ENCODE measurements around the gene BCO2. TPM values are rescaled to one million over a fixed set of nuclear protein-coding genes. Genes with fewer than 3 reads are reported as not detected.

The BCO2 gene
- total and polyA plus RNA-seq, 4 donors: 0.70 to 190 (median 78.8) TPM

DNA sequence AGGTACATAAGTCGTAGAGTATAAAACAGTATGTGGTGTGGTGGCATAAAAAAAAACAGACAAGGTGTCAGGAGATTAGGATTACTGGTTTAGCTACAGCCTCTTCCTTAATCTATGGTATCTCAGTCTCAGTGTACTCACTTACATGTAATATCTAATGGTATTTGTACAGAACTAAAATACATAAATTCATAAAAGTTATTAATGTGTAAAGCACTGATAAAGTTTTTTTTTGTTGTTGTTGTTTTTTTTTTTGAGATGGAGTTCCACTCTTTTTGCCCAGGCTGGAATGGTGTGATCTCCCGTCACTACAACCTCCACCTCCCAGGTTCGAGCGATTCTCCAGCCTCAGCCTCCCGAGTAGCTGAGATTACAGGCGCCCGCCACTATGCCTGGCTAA is 53.8 kb downstream of the BCO2 start (continued):
- no peak for TF ChIP-seq NR2F2 (IDR thresholded peaks at IDR 0.05)

DNA sequence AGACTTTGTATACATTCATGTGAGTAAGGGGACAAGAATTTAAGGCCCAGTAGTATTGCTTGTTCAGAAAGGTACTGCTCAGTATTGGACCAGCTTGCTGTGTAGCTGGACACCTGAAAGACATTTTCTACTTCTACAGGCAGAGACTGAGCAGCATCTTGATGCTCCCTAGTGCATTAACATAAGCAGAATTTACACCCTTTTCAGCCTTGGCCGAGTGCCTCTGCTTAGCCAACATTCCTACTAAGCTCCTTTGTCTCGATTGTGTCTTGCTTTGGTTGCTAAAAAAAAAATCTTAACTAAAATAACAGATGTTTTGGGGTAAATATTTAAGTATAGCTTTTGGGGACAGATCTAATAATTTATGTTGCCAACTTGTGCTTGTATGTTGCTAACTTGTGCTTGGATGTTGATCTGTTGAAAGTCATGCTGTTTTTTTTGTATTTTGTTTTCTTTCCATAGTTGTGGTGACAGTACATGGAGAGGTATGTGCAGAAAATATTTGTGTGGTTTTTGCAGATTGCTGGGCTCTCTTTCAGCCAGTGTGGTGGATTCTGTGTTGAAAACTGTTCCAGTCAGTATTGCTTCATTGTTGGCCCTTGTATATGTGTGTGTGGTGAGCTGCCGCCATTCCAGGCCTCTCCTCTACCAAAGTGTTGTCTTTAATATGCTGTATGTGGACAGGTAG is 54.6 kb downstream of the BCO2 start:
- DNase-seq (ENCODE audit: low spot score): no peak
- Histone ChIP-seq H3K4me1 (ENCODE audit: control insufficient read depth in 4 of 4, insufficient read depth in 4 of 4, low read length in 3 of 4) (peaks cover 6 to 17% (median 6%) of the 10 kb centered on the region in 4 donors), H3K36me3 (ENCODE audit: control insufficient read depth in 4 of 4, insufficient read depth in 3 of 4, low read depth in 1 of 4, low read length in 3 of 4) (peaks cover 10 to 54% (median 33%) of the 10 kb centered on the region in 4 donors), H3K4me3 (ENCODE audit: low read depth in 1 of 3, low read length in 3 of 3) (no peak overlapping the region), H3K9me3 (ENCODE audit: control insufficient read depth in 4 of 4, low read length in 3 of 4) (no peaks in the 10 kb centered on the region), H3K27me3 (ENCODE audit: control insufficient read depth in 4 of 4, insufficient read depth in 4 of 4, low read length in 3 of 4) (no peaks in the 10 kb centered on the region), H3K9ac (ENCODE audit: low read depth in 1 of 2, low read length in 2 of 2) (no peak overlapping the region), H3K27ac (ENCODE audit: low read depth in 1 of 2, low read length in 2 of 2) (no peak overlapping the region)
- TF ChIP-seq, protein P1, sequence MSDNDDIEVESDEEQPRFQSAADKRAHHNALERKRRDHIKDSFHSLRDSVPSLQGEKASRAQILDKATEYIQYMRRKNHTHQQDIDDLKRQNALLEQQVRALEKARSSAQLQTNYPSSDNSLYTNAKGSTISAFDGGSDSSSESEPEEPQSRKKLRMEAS (IDR thresholded peaks at IDR 0.05): no peak
- TF ChIP-seq RXRA (IDR thresholded peaks at IDR 0.05): no peak
- TF ChIP-seq, protein P2, sequence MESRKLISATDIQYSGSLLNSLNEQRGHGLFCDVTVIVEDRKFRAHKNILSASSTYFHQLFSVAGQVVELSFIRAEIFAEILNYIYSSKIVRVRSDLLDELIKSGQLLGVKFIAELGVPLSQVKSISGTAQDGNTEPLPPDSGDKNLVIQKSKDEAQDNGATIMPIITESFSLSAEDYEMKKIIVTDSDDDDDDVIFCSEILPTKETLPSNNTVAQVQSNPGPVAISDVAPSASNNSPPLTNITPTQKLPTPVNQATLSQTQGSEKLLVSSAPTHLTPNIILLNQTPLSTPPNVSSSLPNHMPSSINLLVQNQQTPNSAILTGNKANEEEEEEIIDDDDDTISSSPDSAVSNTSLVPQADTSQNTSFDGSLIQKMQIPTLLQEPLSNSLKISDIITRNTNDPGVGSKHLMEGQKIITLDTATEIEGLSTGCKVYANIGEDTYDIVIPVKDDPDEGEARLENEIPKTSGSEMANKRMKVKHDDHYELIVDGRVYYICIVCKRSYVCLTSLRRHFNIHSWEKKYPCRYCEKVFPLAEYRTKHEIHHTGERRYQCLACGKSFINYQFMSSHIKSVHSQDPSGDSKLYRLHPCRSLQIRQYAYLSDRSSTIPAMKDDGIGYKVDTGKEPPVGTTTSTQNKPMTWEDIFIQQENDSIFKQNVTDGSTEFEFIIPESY (IDR thresholded peaks at IDR 0.05): no peak
- TF ChIP-seq, protein P3, sequence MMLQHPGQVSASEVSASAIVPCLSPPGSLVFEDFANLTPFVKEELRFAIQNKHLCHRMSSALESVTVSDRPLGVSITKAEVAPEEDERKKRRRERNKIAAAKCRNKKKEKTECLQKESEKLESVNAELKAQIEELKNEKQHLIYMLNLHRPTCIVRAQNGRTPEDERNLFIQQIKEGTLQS (IDR thresholded peaks at IDR 0.05): no peak
- WGBS: 83% methylated on average over 3 of the region's 3 CpGs

DNA sequence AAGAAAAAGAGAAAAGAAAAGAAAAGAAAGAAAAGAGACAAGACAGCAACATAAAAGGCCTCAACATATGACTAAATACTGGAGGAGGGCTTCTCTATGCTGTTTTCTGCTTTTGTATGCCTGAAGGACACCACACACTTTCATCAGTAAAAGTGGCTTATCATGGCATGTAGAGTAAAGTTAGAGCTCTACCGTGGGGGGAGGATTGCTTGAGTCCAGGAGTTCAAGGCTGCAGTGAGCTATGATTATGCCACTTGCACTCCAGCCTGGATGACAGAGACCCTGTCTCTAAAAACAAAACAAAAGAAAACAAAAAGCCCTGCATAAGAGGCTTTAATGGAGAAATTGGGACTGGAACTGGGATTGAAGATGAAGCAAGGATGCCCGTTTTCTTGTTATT is 56.6 kb downstream of the BCO2 start:
- peaks cover 10 to 71% (median 46%) of the 10 kb centered on the region in 4 donors for H3K36me3 ChIP-seq (ENCODE audit: control insufficient read depth in 4 of 4, insufficient read depth in 3 of 4, low read depth in 1 of 4, low read length in 3 of 4)
- no peaks in the 10 kb centered on the region for H3K9me3 ChIP-seq (ENCODE audit: control insufficient read depth in 4 of 4, low read length in 3 of 4)
- H3K27me3 ChIP-seq (ENCODE audit: control insufficient read depth in 4 of 4, insufficient read depth in 4 of 4, low read length in 3 of 4): no peaks in the 10 kb centered on the region
- peak in 1 of 2 donors; percentile 26 for TF ChIP-seq HNF4A (conservative IDR thresholded peaks at IDR 0.05)
- no peak for TF ChIP-seq FOXA2 (IDR thresholded peaks at IDR 0.05)
- TF ChIP-seq NR2F2 (IDR thresholded peaks at IDR 0.05): no peak
- no peak for TF ChIP-seq TAF1 (conservative IDR thresholded peaks at IDR 0.05)
- TF ChIP-seq, protein P4, sequence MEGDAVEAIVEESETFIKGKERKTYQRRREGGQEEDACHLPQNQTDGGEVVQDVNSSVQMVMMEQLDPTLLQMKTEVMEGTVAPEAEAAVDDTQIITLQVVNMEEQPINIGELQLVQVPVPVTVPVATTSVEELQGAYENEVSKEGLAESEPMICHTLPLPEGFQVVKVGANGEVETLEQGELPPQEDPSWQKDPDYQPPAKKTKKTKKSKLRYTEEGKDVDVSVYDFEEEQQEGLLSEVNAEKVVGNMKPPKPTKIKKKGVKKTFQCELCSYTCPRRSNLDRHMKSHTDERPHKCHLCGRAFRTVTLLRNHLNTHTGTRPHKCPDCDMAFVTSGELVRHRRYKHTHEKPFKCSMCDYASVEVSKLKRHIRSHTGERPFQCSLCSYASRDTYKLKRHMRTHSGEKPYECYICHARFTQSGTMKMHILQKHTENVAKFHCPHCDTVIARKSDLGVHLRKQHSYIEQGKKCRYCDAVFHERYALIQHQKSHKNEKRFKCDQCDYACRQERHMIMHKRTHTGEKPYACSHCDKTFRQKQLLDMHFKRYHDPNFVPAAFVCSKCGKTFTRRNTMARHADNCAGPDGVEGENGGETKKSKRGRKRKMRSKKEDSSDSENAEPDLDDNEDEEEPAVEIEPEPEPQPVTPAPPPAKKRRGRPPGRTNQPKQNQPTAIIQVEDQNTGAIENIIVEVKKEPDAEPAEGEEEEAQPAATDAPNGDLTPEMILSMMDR (IDR thresholded peaks at IDR 0.05; ENCODE audit: low read depth, low read length, missing input control): no peak
- TF ChIP-seq EGR1 (IDR thresholded peaks at IDR 0.05; ENCODE audit: low read depth in 2 of 2): no peak
- no peak overlapping the region for H3K9ac ChIP-seq (ENCODE audit: low read depth in 1 of 2, low read length in 2 of 2)
- H3K27ac ChIP-seq (ENCODE audit: low read depth in 1 of 2, low read length in 2 of 2): no peak overlapping the region
- no peak overlapping the region for H3K4me3 ChIP-seq (ENCODE audit: low read depth in 1 of 3, low read length in 3 of 3)
- peaks cover 6 to 15% (median 6%) of the 10 kb centered on the region in 4 donors for H3K4me1 ChIP-seq (ENCODE audit: control insufficient read depth in 4 of 4, insufficient read depth in 4 of 4, low read length in 3 of 4)
- DNase-seq (ENCODE audit: low spot score): no peak
- WGBS: 65% methylated on average over 2 of the region's 2 CpGs
